ENCODE measurements around the gene MUSTN1. TPM values are rescaled to one million over a fixed set of nuclear protein-coding genes. Genes with fewer than 3 reads are reported as not detected.

MUSTN1 gene
- total and polyA plus RNA-seq, 2 donors (not counting 3 experiments of a cell fraction or from before 2014, with no cell fraction given), result 1.1 to 2.2 TPM

GRCh38 chr3:52783211-52783555, 51.6 kb downstream of the MUSTN1 start:
- Histone ChIP-seq H3K27ac (ENCODE audit: insufficient read depth, low read depth, low read length) (no peak overlapping the region), H3K4me3 (replicated peaks in 1 of 3; ENCODE audit: insufficient read depth in 1 of 3, low read depth in 1 of 3, low read length in 3 of 3) (no peak overlapping the region), H3K79me2 (ENCODE audit: control insufficient read depth, insufficient read depth, low read length) (no peaks in the 10 kb centered on the region), H3K4me2 (ENCODE audit: insufficient read depth, low read length) (no peak overlapping the region), H2AFZ (ENCODE audit: low read depth, low read length) (no peak overlapping the region), H3K36me3 (ENCODE audit: control insufficient read depth in 2 of 2, extremely low read depth in 1 of 2, insufficient read depth in 2 of 2, low read length in 2 of 2) (no peaks in the 10 kb centered on the region), H4K20me1 (replicated peaks; ENCODE audit: control insufficient read depth, extremely low read depth, insufficient read depth, low read length) (no peaks in the 10 kb centered on the region), H3K27me3 (ENCODE audit: control insufficient read depth in 2 of 2, insufficient read depth in 2 of 2, low read length in 2 of 2) (peaks cover 0 to 13% of the 10 kb centered on the region in 2 experiments), H3K4me1 (ENCODE audit: control insufficient read depth, extremely low read depth, insufficient read depth, low read length) (no peaks in the 10 kb centered on the region), H3K9me3 (replicated peaks; ENCODE audit: control insufficient read depth, insufficient read depth, low read length) (no peaks in the 10 kb centered on the region), H3K9me1 (replicated peaks; ENCODE audit: control insufficient read depth, extremely low read depth, insufficient read depth, low read length) (no peaks in the 10 kb centered on the region), H3K9ac (replicated peaks; ENCODE audit: extremely low read depth, insufficient read depth, low read length) (no peak overlapping the region)
- ChIA-PET CTCF (interaction anchor here (0.9 to 1.4 kb wide), 3 partner anchors 9 to 331 kb away, joined by 3 to 4 read pairs (median 3); no protein-coding TSS in a partner anchor), POLR2A (no interaction called here)
- BruUV-seq (replicated peaks), result no TSS peak
- intact Hi-C loops (cut with micrococcal nuclease) (no loop called here), dilution Hi-C loops (cut with MboI; ENCODE audit: extremely low pct_ligation_motif_present, low sequenced_read_pairs) (no loop called here)
- FAIRE-seq (no peak), DNase-seq (ENCODE audit: low read depth, low spot score) (no peak)
- TF ChIP-seq MAX (IDR thresholded peaks at IDR 0.05; ENCODE audit: insufficient read depth, insufficient read length), result no peak
- TF ChIP-seq GATA2 (IDR thresholded peaks at IDR 0.05; ENCODE audit: insufficient read depth, insufficient read length, low read depth, low read length), result no peak
- TF ChIP-seq EZH2 (IDR thresholded peaks at IDR 0.05; ENCODE audit: borderline replicate concordance, low read depth, low read length, severe bottlenecking), result no peak
- TF ChIP-seq POLR2A (IDR thresholded peaks at IDR 0.05; ENCODE audit: low read depth, low read length), result no peak
- TF ChIP-seq FOS (IDR thresholded peaks at IDR 0.05; ENCODE audit: borderline replicate concordance, insufficient read depth, low read length), result no peak
- no peak for TF ChIP-seq MYC (IDR thresholded peaks at IDR 0.05; ENCODE audit: low read depth, low read length)
- TF ChIP-seq CTCF (IDR thresholded peaks at IDR 0.05; ENCODE audit: extremely low read depth in 1 of 2, insufficient read depth in 1 of 2, low read depth in 1 of 2, low read length in 2 of 2), result no peak
- TF ChIP-seq JUN (IDR thresholded peaks at IDR 0.05; ENCODE audit: borderline replicate concordance, insufficient read depth, insufficient read length, low read depth), result no peak
- TF ChIP-seq POLR2AphosphoS5 (IDR thresholded peaks at IDR 0.05; ENCODE audit: insufficient read depth, low read depth, low read length), result no peak

Small RNA genes within 50 kb of the gene (microRNA-seq; reads per million reads assigned to microRNA genes)
- gene MIR8064 (ENCODE audit: borderline number of aligned reads, borderline replicate concordance), result not detected

Small RNA genes within 50 kb of the gene (small RNA-seq; reads per million reads assigned to genes)
- gene MIR8064 (ENCODE audit: insufficient read depth, insufficient read length, low read depth, low replicate concordance) (not detected), gene MUSTN1 (ENCODE audit: insufficient read depth, insufficient read length, low read depth, low replicate concordance) (not detected)

Other genes with a start within 250 kb of the MUSTN1 start
- gene PBRM1, start 149.1 kb downstream of the MUSTN1 start, total RNA-seq, result 77.1 and 87.1 TPM in 2 replicates
- gene PBRM1, start 149.1 kb downstream of the MUSTN1 start, polyA plus RNA-seq, result 18.2 and 26.7 TPM in 2 replicates
- 109 and 111 TPM in 2 replicates for gene GNL3, start 149.0 kb downstream of the MUSTN1 start, total RNA-seq
- 21.0 and 27.8 TPM in 2 replicates for gene GNL3, start 149.0 kb downstream of the MUSTN1 start, polyA plus RNA-seq
- gene GLT8D1, start 129.2 kb downstream of the MUSTN1 start, total RNA-seq, result 69.9 and 73.5 TPM in 2 replicates
- 61.8 and 63.7 TPM in 2 replicates for gene GLT8D1, start 129.2 kb downstream of the MUSTN1 start, polyA plus RNA-seq
- gene SPCS1, start 128.9 kb downstream of the MUSTN1 start, total RNA-seq, result 100 and 107 TPM in 2 replicates
- gene SPCS1, start 128.9 kb downstream of the MUSTN1 start, polyA plus RNA-seq, result 159 and 240 TPM in 2 replicates
- gene NEK4, start 64.1 kb downstream of the MUSTN1 start, total RNA-seq, result 20.8 and 24.0 TPM in 2 replicates
- 3.6 and 4.4 TPM in 2 replicates for gene NEK4, start 64.1 kb downstream of the MUSTN1 start, polyA plus RNA-seq
- not detected in 2 replicates for gene ITIH1, start 57.4 kb downstream of the MUSTN1 start, total RNA-seq
- gene ITIH1, start 57.4 kb downstream of the MUSTN1 start, polyA plus RNA-seq, result not detected in 2 replicates
- not detected in 2 replicates for gene ITIH3, start 40.2 kb downstream of the MUSTN1 start, total RNA-seq
- not detected in 2 replicates for gene ITIH3, start 40.2 kb downstream of the MUSTN1 start, polyA plus RNA-seq
- 0.60 and 2.4 TPM in 2 replicates for gene ITIH4, start 4.3 kb downstream of the MUSTN1 start, total RNA-seq
- 0.17 and 0.46 TPM in 2 replicates for gene ITIH4, start 4.3 kb downstream of the MUSTN1 start, polyA plus RNA-seq
- gene STIMATE, start 62.5 kb upstream of the MUSTN1 start, total RNA-seq, result 18.2 and 19.6 TPM in 2 replicates
- gene STIMATE, start 62.5 kb upstream of the MUSTN1 start, polyA plus RNA-seq, result 24.0 and 25.9 TPM in 2 replicates
- 4.6 and 6.0 TPM in 2 replicates for gene SFMBT1, start 211.1 kb upstream of the MUSTN1 start, total RNA-seq
- 1.8 and 2.0 TPM in 2 replicates for gene SFMBT1, start 211.1 kb upstream of the MUSTN1 start, polyA plus RNA-seq